Bronchial epithelial cell (primary cell): ENCODE data around the gene NLRP9. TPM values are rescaled to one million over a fixed set of nuclear protein-coding genes. Genes with fewer than 3 reads are reported as not detected.

Experiments
- DNase-seq: peaks from one replicate; pipeline ENCODE4 v3.0.0-alpha.2; 2010; ENCODE audit warnings: low read depth
- FAIRE-seq: peaks from 2 replicates; lab custom pipeline; 2011; peaks lifted over from hg19 to GRCh38; lab: Jason Lieb, UNC
- H3K27me3 ChIP-seq: 2 replicates; pipeline ENCODE4 v1.5.1; 2011; ENCODE audit warnings: low read length; ENCODE audit not compliant: control insufficient read depth, insufficient read depth
- H3K36me3 ChIP-seq: 2 replicates; pipeline ENCODE4 v1.5.1; 2011; ENCODE audit warnings: low read length; ENCODE audit not compliant: control insufficient read depth, insufficient read depth
- H3K4me3 ChIP-seq: 2 replicates; pipeline ENCODE4 v1.5.1; 2011; ENCODE audit warnings: mild to moderate bottlenecking, low read depth, low read length, control low read depth
- CTCF ChIP-seq: IDR thresholded peaks from 2 replicates; pipeline ENCODE4 v1.5.1; 2011; ENCODE audit warnings: mild to moderate bottlenecking, moderate library complexity, low read length, control low read depth, inconsistent platforms; ENCODE audit not compliant: insufficient read depth, severe bottlenecking
- total RNA-seq: library from RNA; depleted of rRNA; stranded (reverse); fragments of >200 nt; gene quantifications from 2 replicates; pipeline ENCODE4 v1.2.1, GENCODE V29; 2014

The NLRP9 gene
- total RNA-seq, 1 donor from 2014 or later: not detected

- DNase-seq (no peak), FAIRE-seq (no peak)
- Histone ChIP-seq H3K27me3 (no peaks in the 10 kb centered on the region), H3K36me3 (peaks cover 17% of the 10 kb centered on the region), H3K4me3 (no peak overlapping the region)
- no peak for TF ChIP-seq CTCF
Observed at GRCh38 chr19:55698256-55698655, 39.9 kb downstream of the NLRP9 start.

- DNase-seq: no peak
- no peak for TF ChIP-seq CTCF
- peaks cover 21% of the 10 kb centered on the region for H3K36me3 ChIP-seq
Observed at GRCh38 chr19:55697698-55698097, 40.5 kb downstream of the NLRP9 start.

GRCh38 chr19:55697069-55697440 lies 41.1 kb downstream of the NLRP9 start:
- no peak for DNase-seq
- FAIRE-seq: no peak
- Histone ChIP-seq H3K36me3 (peaks cover 21% of the 10 kb centered on the region), H3K27me3 (no peaks in the 10 kb centered on the region), H3K4me3 (no peak overlapping the region)
- TF ChIP-seq CTCF: no peak

More at GRCh38 chr19:55697698-55698097, 40.5 kb downstream of the NLRP9 start:
- no peaks in the 10 kb centered on the region for H3K27me3 ChIP-seq
- FAIRE-seq: no peak
- no peak overlapping the region for H3K4me3 ChIP-seq

GRCh38 chr19:55696301-55697068 lies 41.7 kb downstream of the NLRP9 start:
- TF ChIP-seq CTCF: no peak
- Histone ChIP-seq H3K36me3 (peaks cover 22% of the 10 kb centered on the region), H3K4me3 (no peak overlapping the region), H3K27me3 (no peaks in the 10 kb centered on the region)
- no peak for FAIRE-seq
- DNase-seq: no peak

GRCh38 chr19:55695511-55696290 lies 42.5 kb downstream of the NLRP9 start:
- peaks cover 22% of the 10 kb centered on the region for H3K36me3 ChIP-seq
- FAIRE-seq: no peak

More at GRCh38 chr19:55695511-55696290, 42.5 kb downstream of the NLRP9 start:
- no peak for DNase-seq
- no peak for TF ChIP-seq CTCF
- H3K4me3 ChIP-seq: no peak overlapping the region
- H3K27me3 ChIP-seq: no peaks in the 10 kb centered on the region
